K562 (cell line): ENCODE results near the gene PSMG3. TPM values are rescaled to one million over a fixed set of nuclear protein-coding genes. Genes with fewer than 3 reads are reported as not detected.

ENCODE experiments used
- BCLAF1 ChIP-seq, 2 experiments: fragments of 450-650 bp in 1 of 2; IDR thresholded peaks; 2 replicates each; pipeline ENCODE4 v1.6.1; 2011 to 2017; ENCODE audit warnings: low read depth in 2 of 2, antibody characterized with exemption in 1 of 2, borderline replicate concordance in 1 of 2, low read length in 1 of 2, mild to moderate bottlenecking in 1 of 2, mixed read lengths in 1 of 2; ENCODE audit not compliant: control insufficient read depth in 1 of 2
- CHD2 ChIP-seq: IDR thresholded peaks from 2 replicates; pipeline ENCODE4 v1.6.1; 2011; ENCODE audit warnings: low read depth, low read length
- MED1 ChIP-seq: sonication (generic); formaldehyde crosslinking; IDR thresholded peaks from 2 replicates; pipeline ENCODE4 v1.8.1; 2023; ENCODE audit warnings: missing genetic modification reagents, borderline replicate concordance
- MXD1 ChIP-seq: fragments of 250-450 bp; sonication (Bioruptor Pico); IDR thresholded peaks from 2 replicates; pipeline ENCODE4 v1.8.0; 2021; ENCODE audit warnings: borderline replicate concordance, mild to moderate bottlenecking, moderate library complexity; ENCODE audit not compliant: poor library complexity, severe bottlenecking
- RHOXF2B ChIP-seq: fragments of 250-450 bp; sonication (Bioruptor Pico); conservative IDR thresholded peaks from 2 replicates; pipeline ENCODE4 v1.5.1; 2021
- ZEB2 ChIP-seq: fragments of 450-650 bp; IDR thresholded peaks from 2 replicates; pipeline ENCODE4 v1.6.1; 2016
- ZNF507 ChIP-seq: conservative IDR thresholded peaks from 2 replicates; pipeline ENCODE4 v1.6.1; 2017; ENCODE audit warnings: missing genetic modification characterization, missing compliant biosample characterization
- polyA plus RNA-seq, 8 experiments: library from polyadenylated mRNA; depleted of rRNA in 4 of 8; stranded (reverse) in 5 of 8; unstranded in 3 of 8; fragments of >200 nt; fragmentation: Nextera tagmentation in 2 of 8; fragmentation: Illumina TruSeq in 1 of 8; extraction: Ambion mirVana in 2 of 8; extraction: Trizol in 1 of 8; gene quantifications; 2 replicates each; pipeline versions ENCODE4 v1.2.1 to v1.2.3, GENCODE V29; 2011 to 2014; ENCODE audit warnings: inconsistent platforms in 1 of 8, missing spikeins in 1 of 8
- total RNA-seq, 7 experiments: library from RNA; depleted of rRNA in 6 of 7; stranded (reverse); fragments of >200 nt in 6 of 7; fragmentation: Illumina TruSeq in 2 of 7; extraction: Trizol in 2 of 7; gene quantifications; 2 replicates each; pipeline versions ENCODE4 v1.2.1 to v1.2.3, GENCODE V29; 2011 to 2021; ENCODE audit warnings: low replicate concordance in 1 of 7
- TF ChIP-seq, protein P1 (sequence below): fragments of 450-650 bp; IDR thresholded peaks from 2 replicates; pipeline ENCODE4 v1.6.1; 2016; ENCODE audit warnings: low read depth
- TF ChIP-seq, protein P2 (sequence below): fragments of 250-450 bp; sonication (Bioruptor Pico); IDR thresholded peaks from 2 replicates; pipeline ENCODE4 v1.4.0; 2020; ENCODE audit warnings: mild to moderate bottlenecking

Gene PSMG3
- total and polyA plus RNA-seq, 9 of the 15 experiments (the other 6 are each of a cell fraction or from before 2014, with no cell fraction given): 34.8 to 122 (median 80.1) TPM

GRCh38 chr7:1579481-1580421 is 9.9 kb upstream of the PSMG3 start (continued):
- TF ChIP-seq, protein P1, sequence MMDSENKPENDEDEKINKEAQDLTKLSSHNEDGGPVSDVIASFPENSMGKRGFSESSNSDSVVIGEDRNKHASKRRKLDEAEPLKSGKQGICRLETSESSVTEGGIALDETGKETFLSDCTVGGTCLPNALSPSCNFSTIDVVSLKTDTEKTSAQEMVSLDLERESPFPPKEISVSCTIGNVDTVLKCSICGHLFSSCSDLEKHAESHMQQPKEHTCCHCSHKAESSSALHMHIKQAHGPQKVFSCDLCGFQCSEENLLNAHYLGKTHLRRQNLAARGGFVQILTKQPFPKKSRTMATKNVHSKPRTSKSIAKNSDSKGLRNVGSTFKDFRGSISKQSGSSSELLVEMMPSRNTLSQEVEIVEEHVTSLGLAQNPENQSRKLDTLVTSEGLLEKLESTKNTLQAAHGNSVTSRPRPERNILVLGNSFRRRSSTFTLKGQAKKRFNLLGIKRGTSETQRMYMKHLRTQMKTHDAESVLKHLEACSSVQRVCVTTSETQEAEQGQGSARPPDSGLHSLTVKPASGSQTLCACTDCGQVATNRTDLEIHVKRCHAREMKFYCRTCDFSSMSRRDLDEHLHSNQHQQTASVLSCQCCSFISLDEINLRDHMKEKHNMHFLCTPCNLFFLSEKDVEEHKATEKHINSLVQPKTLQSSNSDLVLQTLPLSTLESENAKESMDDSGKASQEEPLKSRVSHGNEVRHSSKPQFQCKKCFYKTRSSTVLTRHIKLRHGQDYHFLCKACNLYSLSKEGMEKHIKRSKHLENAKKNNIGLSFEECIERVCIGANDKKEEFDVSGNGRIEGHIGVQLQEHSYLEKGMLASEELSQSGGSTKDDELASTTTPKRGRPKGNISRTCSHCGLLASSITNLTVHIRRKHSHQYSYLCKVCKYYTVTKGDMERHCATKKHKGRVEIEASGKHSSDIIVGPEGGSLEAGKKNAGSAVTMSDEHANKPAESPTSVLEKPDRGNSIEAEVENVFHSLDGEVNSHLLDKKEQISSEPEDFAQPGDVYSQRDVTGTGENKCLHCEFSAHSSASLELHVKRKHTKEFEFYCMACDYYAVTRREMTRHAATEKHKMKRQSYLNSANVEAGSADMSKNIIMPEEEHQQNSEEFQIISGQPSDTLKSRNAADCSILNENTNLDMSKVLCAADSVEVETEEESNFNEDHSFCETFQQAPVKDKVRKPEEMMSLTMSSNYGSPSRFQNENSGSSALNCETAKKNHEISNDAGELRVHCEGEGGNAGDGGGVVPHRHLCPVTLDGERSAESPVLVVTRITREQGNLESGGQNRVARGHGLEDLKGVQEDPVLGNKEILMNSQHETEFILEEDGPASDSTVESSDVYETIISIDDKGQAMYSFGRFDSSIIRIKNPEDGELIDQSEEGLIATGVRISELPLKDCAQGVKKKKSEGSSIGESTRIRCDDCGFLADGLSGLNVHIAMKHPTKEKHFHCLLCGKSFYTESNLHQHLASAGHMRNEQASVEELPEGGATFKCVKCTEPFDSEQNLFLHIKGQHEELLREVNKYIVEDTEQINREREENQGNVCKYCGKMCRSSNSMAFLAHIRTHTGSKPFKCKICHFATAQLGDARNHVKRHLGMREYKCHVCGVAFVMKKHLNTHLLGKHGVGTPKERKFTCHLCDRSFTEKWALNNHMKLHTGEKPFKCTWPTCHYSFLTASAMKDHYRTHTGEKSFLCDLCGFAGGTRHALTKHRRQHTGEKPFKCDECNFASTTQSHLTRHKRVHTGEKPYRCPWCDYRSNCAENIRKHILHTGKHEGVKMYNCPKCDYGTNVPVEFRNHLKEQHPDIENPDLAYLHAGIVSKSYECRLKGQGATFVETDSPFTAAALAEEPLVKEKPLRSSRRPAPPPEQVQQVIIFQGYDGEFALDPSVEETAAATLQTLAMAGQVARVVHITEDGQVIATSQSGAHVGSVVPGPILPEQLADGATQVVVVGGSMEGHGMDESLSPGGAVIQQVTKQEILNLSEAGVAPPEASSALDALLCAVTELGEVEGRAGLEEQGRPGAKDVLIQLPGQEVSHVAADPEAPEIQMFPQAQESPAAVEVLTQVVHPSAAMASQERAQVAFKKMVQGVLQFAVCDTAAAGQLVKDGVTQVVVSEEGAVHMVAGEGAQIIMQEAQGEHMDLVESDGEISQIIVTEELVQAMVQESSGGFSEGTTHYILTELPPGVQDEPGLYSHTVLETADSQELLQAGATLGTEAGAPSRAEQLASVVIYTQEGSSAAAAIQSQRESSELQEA: peak; percentile 23; the same call in 1 of the 2 replicates
- TF ChIP-seq MXD1 (CRISPR knock-in tag) (no peak), RHOXF2B (CRISPR knock-in tag) (no peak), CHD2 (no peak), ZNF507 (no peak), ZEB2 (no peak), MED1 (no peak), BCLAF1 (IDR thresholded peaks at IDR 0.05; ENCODE audit: borderline replicate concordance in 1 of 2, control insufficient read depth in 1 of 2, low read depth in 2 of 2, low read length in 1 of 2) (0 out of 4 replicates have a peak, but pooled peaks of 1 of the 2 experiments have one; percentile 19)
- TF ChIP-seq, protein P2, sequence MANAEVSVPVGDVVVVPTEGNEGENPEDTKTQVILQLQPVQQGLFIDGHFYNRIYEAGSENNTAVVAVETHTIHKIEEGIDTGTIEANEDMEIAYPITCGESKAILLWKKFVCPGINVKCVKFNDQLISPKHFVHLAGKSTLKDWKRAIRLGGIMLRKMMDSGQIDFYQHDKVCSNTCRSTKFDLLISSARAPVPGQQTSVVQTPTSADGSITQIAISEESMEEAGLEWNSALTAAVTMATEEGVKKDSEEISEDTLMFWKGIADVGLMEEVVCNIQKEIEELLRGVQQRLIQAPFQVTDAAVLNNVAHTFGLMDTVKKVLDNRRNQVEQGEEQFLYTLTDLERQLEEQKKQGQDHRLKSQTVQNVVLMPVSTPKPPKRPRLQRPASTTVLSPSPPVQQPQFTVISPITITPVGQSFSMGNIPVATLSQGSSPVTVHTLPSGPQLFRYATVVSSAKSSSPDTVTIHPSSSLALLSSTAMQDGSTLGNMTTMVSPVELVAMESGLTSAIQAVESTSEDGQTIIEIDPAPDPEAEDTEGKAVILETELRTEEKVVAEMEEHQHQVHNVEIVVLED (CRISPR knock-in tag): no peak
